ENCODE data around the gene TSHZ2.

GRCh38 chr20:53020376-53020775 is 48.2 kb downstream of the TSHZ2 start:
- TF ChIP-seq CTCF (conservative IDR thresholded peaks at IDR 0.05 in 1 of 2, IDR thresholded peaks at IDR 0.05 in 1 of 2; ENCODE audit: extremely low read depth in 1 of 2, insufficient read depth in 1 of 2, low read depth in 1 of 2, low read length in 2 of 2), result no peak
- no peak for TF ChIP-seq EZH2 (IDR thresholded peaks at IDR 0.05; ENCODE audit: borderline replicate concordance, low read length)
